AG09309 (cell line): ENCODE data around the gene KRTAP1-5.
"Not testable (repeated sequence)": the region's sequence is repeated elsewhere in the genome, so short reads cannot be mapped to it uniquely, and the experiment has no call there.

Source experiments
- DNase-seq: peaks from one replicate; pipeline ENCODE4 v3.0.0-alpha.2; 2010; ENCODE audit warnings: low read depth
- H3K4me3 ChIP-seq: 2 replicates; pipeline ENCODE4 v1.5.1; 2011; ENCODE audit warnings: mild to moderate bottlenecking, low read depth, low read length, moderate library complexity; ENCODE audit not compliant: control insufficient read depth
- CTCF ChIP-seq: IDR thresholded peaks from 2 replicates; pipeline ENCODE4 v1.5.1; 2011; ENCODE audit warnings: mild to moderate bottlenecking, low read depth, low read length, inconsistent platforms; ENCODE audit not compliant: insufficient read depth, control insufficient read depth; ENCODE audit errors: missing control alignments

The KRTAP1-5 gene

GRCh38 chr17:41058741-41059140 is 31.7 kb upstream of the KRTAP1-5 start:
- DNase-seq = no peak
- TF ChIP-seq CTCF = no peak
- H3K4me3 ChIP-seq = no peak overlapping the region

- no peak for TF ChIP-seq CTCF
- no peak for DNase-seq
Observed at GRCh38 chr17:41057547-41057946, 30.5 kb upstream of the KRTAP1-5 start.

GRCh38 chr17:41055130-41055529 is 28.1 kb upstream of the KRTAP1-5 start, which contains the start of gene KRTAP2-2:
KRTAP2-2 (minus strand) TSS chr17:41055230; CDS start chr17:41055211, 19 bp downstream.
- DNase-seq, H3K4me3 ChIP-seq: not testable (repeated sequence)

More at GRCh38 chr17:41057547-41057946, 30.5 kb upstream of the KRTAP1-5 start:
- no peak overlapping the region for H3K4me3 ChIP-seq

- DNase-seq, H3K4me3 ChIP-seq: not testable (repeated sequence)
Observed at GRCh38 chr17:41054556-41054955, 27.5 kb upstream of the KRTAP1-5 start.

GRCh38 chr17:41054025-41054424 is 27.0 kb upstream of the KRTAP1-5 start:
- TF ChIP-seq CTCF = no peak
- H3K4me3 ChIP-seq = no peak overlapping the region
- DNase-seq = no peak

GRCh38 chr17:41052566-41052965 is 25.6 kb upstream of the KRTAP1-5 start:
- DNase-seq = no peak
- no peak overlapping the region for H3K4me3 ChIP-seq

GRCh38 chr17:41049110-41049509 is 22.1 kb upstream of the KRTAP1-5 start:
- no peak overlapping the region for H3K4me3 ChIP-seq
- DNase-seq = peak; percentile 58
- TF ChIP-seq CTCF = no peak

More at GRCh38 chr17:41052566-41052965, 25.6 kb upstream of the KRTAP1-5 start:
- no peak for TF ChIP-seq CTCF

- H3K4me3 ChIP-seq = no peak overlapping the region
- no peak for TF ChIP-seq CTCF
Observed at GRCh38 chr17:41048441-41048840, 21.4 kb upstream of the KRTAP1-5 start.

GRCh38 chr17:41046735-41047465 is 19.9 kb upstream of the KRTAP1-5 start, which contains the start of gene KRTAP2-1:
KRTAP2-1 (minus strand) TSS chr17:41047316; CDS start chr17:41047267, 49 bp downstream.
- not testable (repeated sequence) for H3K4me3 ChIP-seq, DNase-seq

More at GRCh38 chr17:41048441-41048840, 21.4 kb upstream of the KRTAP1-5 start:
- DNase-seq = peak; percentile 51
